GM23338 (cell line): ENCODE results near the gene CFAP100. TPM values are rescaled to one million over a fixed set of nuclear protein-coding genes. Genes with fewer than 3 reads are reported as not detected.

Experiments used
- ATAC-seq: fragments of 200-7000 bp; cut with Tn5 transposase; 3 replicates; pipeline ENCODE4 v1.9.1; 2020
- DNase-seq: peaks from one replicate; pipeline ENCODE4 v3.0.0-alpha.2; 2015; ENCODE audit warnings: low spot score
- H2AFZ ChIP-seq: fragments of 200-600 bp; sonication (generic); 2 replicates; pipeline ENCODE4 v1.8.0; 2016; ENCODE audit warnings: antibody characterized with exemption, mild to moderate bottlenecking, moderate library complexity
- H3F3A ChIP-seq: fragments of 200-600 bp; sonication (generic); replicated peaks from 2 replicates; pipeline ENCODE4 v1.8.0; 2017; ENCODE audit warnings: antibody characterized with exemption, mixed run types, low read depth
- H3K27ac ChIP-seq: fragments of 200-600 bp; sonication (generic); 2 replicates; pipeline ENCODE4 v1.6.1; 2016; ENCODE audit warnings: low read depth
- H3K27me3 ChIP-seq: fragments of 200-600 bp; sonication (generic); 2 replicates; pipeline ENCODE4 v1.8.0; 2016; ENCODE audit warnings: mild to moderate bottlenecking, mixed run types, moderate library complexity; ENCODE audit not compliant: insufficient read depth
- H3K36me3 ChIP-seq: fragments of 200-600 bp; sonication (generic); 2 replicates; pipeline ENCODE4 v1.8.0; 2016; ENCODE audit warnings: mild to moderate bottlenecking; ENCODE audit not compliant: insufficient read depth
- H3K4me1 ChIP-seq: fragments of 200-600 bp; sonication (generic); 2 replicates; pipeline ENCODE4 v1.8.0; 2016; ENCODE audit warnings: mild to moderate bottlenecking, moderate library complexity; ENCODE audit not compliant: insufficient read depth
- H3K4me2 ChIP-seq: fragments of 200-600 bp; sonication (generic); 2 replicates; pipeline ENCODE4 v1.7.1; 2017; ENCODE audit warnings: mixed run types
- H3K4me3 ChIP-seq: fragments of 200-600 bp; sonication (generic); 2 replicates; pipeline ENCODE4 v1.6.1; 2016; ENCODE audit warnings: mixed run types
- H3K79me2 ChIP-seq: fragments of 200-600 bp; sonication (generic); replicated peaks from 2 replicates; pipeline ENCODE4 v1.8.0; 2017; ENCODE audit warnings: mild to moderate bottlenecking; ENCODE audit not compliant: insufficient read depth
- H3K9me2 ChIP-seq: fragments of 200-600 bp; sonication (generic); 2 replicates; pipeline ENCODE4 v1.8.0; 2017; ENCODE audit not compliant: insufficient read depth
- H4K20me1 ChIP-seq: fragments of 200-600 bp; sonication (generic); replicated peaks from 2 replicates; pipeline ENCODE4 v1.8.0; 2017; ENCODE audit warnings: mild to moderate bottlenecking; ENCODE audit not compliant: insufficient read depth
- H3K27ac Mint-ChIP-seq: 2 replicates; pipeline ENCODE4 v1.8.0; 2020; ENCODE audit warnings: inconsistent platforms, mild to moderate bottlenecking, moderate library complexity, mixed read lengths
- H3K27me3 Mint-ChIP-seq: 3 replicates; pipeline ENCODE4 v1.8.0; 2022; ENCODE audit warnings: low read depth, mild to moderate bottlenecking, moderate library complexity, mixed read lengths, inconsistent platforms; ENCODE audit not compliant: insufficient read depth, poor library complexity
- H3K36me3 Mint-ChIP-seq: 3 replicates; pipeline ENCODE4 v1.8.0; 2021; ENCODE audit warnings: low read depth, mild to moderate bottlenecking, inconsistent platforms, moderate library complexity, mixed read lengths
- H3K4me1 Mint-ChIP-seq: 3 replicates; pipeline ENCODE4 v1.8.0; 2020; ENCODE audit warnings: mild to moderate bottlenecking, inconsistent platforms, mixed read lengths
- H3K4me3 Mint-ChIP-seq: 3 replicates; pipeline ENCODE4 v1.8.0; 2021; ENCODE audit warnings: moderate library complexity, mild to moderate bottlenecking, inconsistent platforms, mixed read lengths
- H3K9me3 Mint-ChIP-seq: 3 replicates; pipeline ENCODE4 v1.8.0; 2020; ENCODE audit warnings: moderate library complexity, mild to moderate bottlenecking, inconsistent platforms, mixed read lengths
- CREB1 ChIP-seq: fragments of 250-450 bp; sonication (Bioruptor Pico); IDR thresholded peaks from 2 replicates; pipeline ENCODE4 v1.5.0; 2020; ENCODE audit warnings: low read depth, mild to moderate bottlenecking, moderate library complexity
- EZH2 ChIP-seq: fragments of 200-600 bp; sonication (generic); IDR thresholded peaks from one replicate; pipeline ENCODE4 v1.8.0; 2017; ENCODE audit warnings: antibody characterized with exemption, mild to moderate bottlenecking, low read depth; ENCODE audit not compliant: unreplicated experiment
- EZH2phosphoT487 ChIP-seq: fragments of 200-600 bp; sonication (generic); IDR thresholded peaks from one replicate; pipeline ENCODE4 v1.8.1; 2018; ENCODE audit warnings: antibody characterized with exemption; ENCODE audit not compliant: unreplicated experiment
- JUNB ChIP-seq: IDR thresholded peaks from one replicate; pipeline ENCODE4 v1.6.1; 2016; ENCODE audit warnings: antibody characterized with exemption; ENCODE audit not compliant: unreplicated experiment
- NANOG ChIP-seq: IDR thresholded peaks from 2 replicates; pipeline ENCODE4 v1.6.1; 2016; ENCODE audit warnings: antibody characterized with exemption, borderline replicate concordance
- STAT1 ChIP-seq: IDR thresholded peaks from one replicate; pipeline ENCODE4 v1.6.1; 2016; ENCODE audit warnings: antibody characterized with exemption; ENCODE audit not compliant: unreplicated experiment
- ZNF114 ChIP-seq: fragments of 250-450 bp; sonication (Bioruptor Pico); IDR thresholded peaks from 2 replicates; pipeline ENCODE4 v1.5.0; 2020; ENCODE audit warnings: mild to moderate bottlenecking, moderate library complexity
- polyA plus RNA-seq: library from polyadenylated mRNA; unstranded; fragments of >200 nt; fragmentation: Nextera tagmentation; extraction: Ambion mirVana; gene quantifications from 2 replicates; pipeline ENCODE4 v1.2.1, GENCODE V29; 2016
- total RNA-seq: library from RNA; depleted of rRNA; stranded (reverse); fragments of >200 nt; shearing (Covaris generic); gene quantifications from 2 replicates; pipeline ENCODE4 v1.2.3, GENCODE V29; 2014
- TF ChIP-seq, protein P1 (sequence below), 2 experiments: fragments of 200-600 bp in 1 of 2; sonication (generic) in 1 of 2; conservative IDR thresholded peaks; 2 replicates each; pipeline versions ENCODE4 v1.5.1 to v1.6.1; 2016 to 2017; ENCODE audit warnings: antibody characterized with exemption in 2 of 2, low read depth in 2 of 2, mild to moderate bottlenecking in 2 of 2, moderate library complexity in 1 of 2
- TF ChIP-seq, protein P2 (sequence below): fragments of 250-450 bp; sonication (Bioruptor Pico); IDR thresholded peaks from 2 replicates; pipeline ENCODE4 v1.5.0; 2020; ENCODE audit warnings: mild to moderate bottlenecking, moderate library complexity

Gene CFAP100
- total and polyA plus RNA-seq, 2 experiments from 2014 or later, result 0.07 TPM; not detected in 1

DNA sequence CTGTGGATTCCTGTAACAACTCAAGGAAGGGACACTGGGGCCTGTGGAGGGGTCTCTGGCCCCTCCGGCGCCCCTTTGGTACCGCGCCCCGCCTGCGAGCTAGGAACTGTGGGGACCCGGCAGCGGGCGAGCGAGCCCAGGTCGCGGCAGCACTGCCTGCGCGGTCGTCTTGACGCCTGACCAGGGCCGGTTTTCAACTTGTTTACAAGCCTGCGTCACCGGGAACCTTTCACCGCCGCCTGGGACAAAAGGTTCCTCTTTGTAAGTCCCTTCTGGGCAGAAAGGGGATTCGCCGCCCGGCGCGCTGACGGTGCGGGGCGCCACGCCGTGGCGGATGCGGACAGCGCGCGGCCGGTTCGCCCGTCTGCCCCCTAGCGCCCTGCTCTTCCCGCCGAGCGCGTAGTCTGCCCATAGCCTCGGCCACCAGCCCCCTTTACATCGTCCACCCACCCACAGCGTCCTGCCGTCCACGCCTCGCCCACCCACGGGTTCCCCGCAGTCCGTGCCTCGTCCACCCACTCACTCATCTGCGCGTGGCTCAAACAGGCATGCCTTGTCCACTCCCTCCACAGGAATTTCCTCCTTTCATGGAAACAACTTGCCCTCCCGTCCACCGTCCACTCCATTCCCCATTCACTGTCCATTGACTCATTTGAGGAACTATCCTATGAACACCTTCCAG is 5.5 kb upstream of the CFAP100 start:
- H3K4me1 Mint-ChIP-seq, result peaks cover 9% of the 10 kb centered on the region
- peak overlapping the region; percentile 91 for H3K27ac ChIP-seq
- peak overlapping the region; percentile 54 for H3K4me3 Mint-ChIP-seq

More for the DNA sequence above, 5.5 kb upstream of the CFAP100 start:
- no peaks in the 10 kb centered on the region for H3K36me3 Mint-ChIP-seq
- H3F3A ChIP-seq, result no peaks in the 10 kb centered on the region
- H3K27ac Mint-ChIP-seq, result no peak overlapping the region
- H3K4me3 ChIP-seq, result peak overlapping the region; percentile 49
- no peaks in the 10 kb centered on the region for H3K9me2 ChIP-seq
- H3K79me2 ChIP-seq, result no peaks in the 10 kb centered on the region
- H3K36me3 ChIP-seq, result no peaks in the 10 kb centered on the region
- no peaks in the 10 kb centered on the region; the same call in 1 of the 2 replicates for H4K20me1 ChIP-seq
- H3K4me1 ChIP-seq, result no peaks in the 10 kb centered on the region
- TF ChIP-seq STAT1 (no peak), JUNB (no peak), EZH2 (no peak), CREB1 (CRISPR knock-in tag) (peak; percentile 83), ZNF114 (no peak), EZH2phosphoT487 (no peak), NANOG (no peak)
- TF ChIP-seq, protein P1, sequence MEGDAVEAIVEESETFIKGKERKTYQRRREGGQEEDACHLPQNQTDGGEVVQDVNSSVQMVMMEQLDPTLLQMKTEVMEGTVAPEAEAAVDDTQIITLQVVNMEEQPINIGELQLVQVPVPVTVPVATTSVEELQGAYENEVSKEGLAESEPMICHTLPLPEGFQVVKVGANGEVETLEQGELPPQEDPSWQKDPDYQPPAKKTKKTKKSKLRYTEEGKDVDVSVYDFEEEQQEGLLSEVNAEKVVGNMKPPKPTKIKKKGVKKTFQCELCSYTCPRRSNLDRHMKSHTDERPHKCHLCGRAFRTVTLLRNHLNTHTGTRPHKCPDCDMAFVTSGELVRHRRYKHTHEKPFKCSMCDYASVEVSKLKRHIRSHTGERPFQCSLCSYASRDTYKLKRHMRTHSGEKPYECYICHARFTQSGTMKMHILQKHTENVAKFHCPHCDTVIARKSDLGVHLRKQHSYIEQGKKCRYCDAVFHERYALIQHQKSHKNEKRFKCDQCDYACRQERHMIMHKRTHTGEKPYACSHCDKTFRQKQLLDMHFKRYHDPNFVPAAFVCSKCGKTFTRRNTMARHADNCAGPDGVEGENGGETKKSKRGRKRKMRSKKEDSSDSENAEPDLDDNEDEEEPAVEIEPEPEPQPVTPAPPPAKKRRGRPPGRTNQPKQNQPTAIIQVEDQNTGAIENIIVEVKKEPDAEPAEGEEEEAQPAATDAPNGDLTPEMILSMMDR (conservative IDR thresholded peaks at IDR 0.05; ENCODE audit: low read depth in 2 of 2), result peak; percentile 64 to 99
- TF ChIP-seq, protein P2, sequence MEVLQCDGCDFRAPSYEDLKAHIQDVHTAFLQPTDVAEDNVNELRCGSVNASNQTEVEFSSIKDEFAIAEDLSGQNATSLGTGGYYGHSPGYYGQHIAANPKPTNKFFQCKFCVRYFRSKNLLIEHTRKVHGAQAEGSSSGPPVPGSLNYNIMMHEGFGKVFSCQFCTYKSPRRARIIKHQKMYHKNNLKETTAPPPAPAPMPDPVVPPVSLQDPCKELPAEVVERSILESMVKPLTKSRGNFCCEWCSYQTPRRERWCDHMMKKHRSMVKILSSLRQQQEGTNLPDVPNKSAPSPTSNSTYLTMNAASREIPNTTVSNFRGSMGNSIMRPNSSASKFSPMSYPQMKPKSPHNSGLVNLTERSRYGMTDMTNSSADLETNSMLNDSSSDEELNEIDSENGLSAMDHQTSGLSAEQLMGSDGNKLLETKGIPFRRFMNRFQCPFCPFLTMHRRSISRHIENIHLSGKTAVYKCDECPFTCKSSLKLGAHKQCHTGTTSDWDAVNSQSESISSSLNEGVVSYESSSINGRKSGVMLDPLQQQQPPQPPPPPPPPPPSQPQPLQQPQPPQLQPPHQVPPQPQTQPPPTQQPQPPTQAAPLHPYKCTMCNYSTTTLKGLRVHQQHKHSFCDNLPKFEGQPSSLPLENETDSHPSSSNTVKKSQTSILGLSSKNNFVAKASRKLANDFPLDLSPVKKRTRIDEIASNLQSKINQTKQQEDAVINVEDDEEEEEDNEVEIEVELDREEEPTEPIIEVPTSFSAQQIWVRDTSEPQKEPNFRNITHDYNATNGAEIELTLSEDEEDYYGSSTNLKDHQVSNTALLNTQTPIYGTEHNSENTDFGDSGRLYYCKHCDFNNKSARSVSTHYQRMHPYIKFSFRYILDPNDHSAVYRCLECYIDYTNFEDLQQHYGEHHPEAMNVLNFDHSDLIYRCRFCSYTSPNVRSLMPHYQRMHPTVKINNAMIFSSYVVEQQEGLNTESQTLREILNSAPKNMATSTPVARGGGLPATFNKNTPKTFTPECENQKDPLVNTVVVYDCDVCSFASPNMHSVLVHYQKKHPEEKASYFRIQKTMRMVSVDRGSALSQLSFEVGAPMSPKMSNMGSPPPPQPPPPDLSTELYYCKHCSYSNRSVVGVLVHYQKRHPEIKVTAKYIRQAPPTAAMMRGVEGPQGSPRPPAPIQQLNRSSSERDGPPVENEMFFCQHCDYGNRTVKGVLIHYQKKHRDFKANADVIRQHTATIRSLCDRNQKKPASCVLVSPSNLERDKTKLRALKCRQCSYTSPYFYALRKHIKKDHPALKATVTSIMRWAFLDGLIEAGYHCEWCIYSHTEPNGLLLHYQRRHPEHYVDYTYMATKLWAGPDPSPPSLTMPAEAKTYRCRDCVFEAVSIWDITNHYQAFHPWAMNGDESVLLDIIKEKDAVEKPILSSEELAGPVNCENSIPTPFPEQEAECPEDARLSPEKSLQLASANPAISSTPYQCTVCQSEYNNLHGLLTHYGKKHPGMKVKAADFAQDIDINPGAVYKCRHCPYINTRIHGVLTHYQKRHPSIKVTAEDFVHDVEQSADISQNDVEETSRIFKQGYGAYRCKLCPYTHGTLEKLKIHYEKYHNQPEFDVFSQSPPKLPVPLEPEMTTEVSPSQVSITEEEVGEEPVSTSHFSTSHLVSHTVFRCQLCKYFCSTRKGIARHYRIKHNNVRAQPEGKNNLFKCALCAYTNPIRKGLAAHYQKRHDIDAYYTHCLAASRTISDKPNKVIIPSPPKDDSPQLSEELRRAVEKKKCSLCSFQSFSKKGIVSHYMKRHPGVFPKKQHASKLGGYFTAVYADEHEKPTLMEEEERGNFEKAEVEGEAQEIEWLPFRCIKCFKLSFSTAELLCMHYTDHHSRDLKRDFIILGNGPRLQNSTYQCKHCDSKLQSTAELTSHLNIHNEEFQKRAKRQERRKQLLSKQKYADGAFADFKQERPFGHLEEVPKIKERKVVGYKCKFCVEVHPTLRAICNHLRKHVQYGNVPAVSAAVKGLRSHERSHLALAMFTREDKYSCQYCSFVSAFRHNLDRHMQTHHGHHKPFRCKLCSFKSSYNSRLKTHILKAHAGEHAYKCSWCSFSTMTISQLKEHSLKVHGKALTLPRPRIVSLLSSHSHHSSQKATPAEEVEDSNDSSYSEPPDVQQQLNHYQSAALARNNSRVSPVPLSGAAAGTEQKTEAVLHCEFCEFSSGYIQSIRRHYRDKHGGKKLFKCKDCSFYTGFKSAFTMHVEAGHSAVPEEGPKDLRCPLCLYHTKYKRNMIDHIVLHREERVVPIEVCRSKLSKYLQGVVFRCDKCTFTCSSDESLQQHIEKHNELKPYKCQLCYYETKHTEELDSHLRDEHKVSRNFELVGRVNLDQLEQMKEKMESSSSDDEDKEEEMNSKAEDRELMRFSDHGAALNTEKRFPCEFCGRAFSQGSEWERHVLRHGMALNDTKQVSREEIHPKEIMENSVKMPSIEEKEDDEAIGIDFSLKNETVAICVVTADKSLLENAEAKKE (CRISPR knock-in tag), result no peak
- no peaks in the 10 kb centered on the region; the same call in 2 of the 3 replicates for H3K9me3 Mint-ChIP-seq
- H3K27me3 ChIP-seq, result peaks cover 22% of the 10 kb centered on the region
- peak overlapping the region; percentile 79 for H3K4me2 ChIP-seq
- H2AFZ ChIP-seq, result peak overlapping the region; percentile 91
- DNase-seq (peak; percentile 97), ATAC-seq (peak; percentile 94)
- H3K27me3 Mint-ChIP-seq, result peaks cover 20% of the 10 kb centered on the region
